SK-N-SH (cell line): ENCODE measurements around the gene OSBPL10. TPM values are rescaled to one million over a fixed set of nuclear protein-coding genes. Genes with fewer than 3 reads are reported as not detected.

Source experiments
- CTCF ChIA-PET: fragments of 300-600, 350-600 bp; formaldehyde crosslinking; extraction: SDS; loops from one replicate; lab custom pipeline; 2021; lab: Yijun Ruan, JAX
- POLR2A ChIA-PET: fragments of 350-600 bp; sonication (Branson Sonifier 250); formaldehyde crosslinking; extraction: SDS; loops from one replicate; lab custom pipeline; 2020; ENCODE audit warnings: antibody characterized with exemption, inconsistent platforms; lab: Yijun Ruan, JAX
- DNase-seq: peaks from one replicate; pipeline ENCODE4 v3.0.0; 2012
- H2AFZ ChIP-seq: fragments of 200-600 bp; sonication (generic); 2 replicates; pipeline ENCODE4 v1.8.1; 2016; ENCODE audit warnings: antibody characterized with exemption, mild to moderate bottlenecking, low read depth
- H3F3A ChIP-seq: fragments of 200-600 bp; sonication (generic); replicated peaks from 2 replicates; pipeline ENCODE3; 2016; ENCODE audit warnings: antibody characterized with exemption, mild to moderate bottlenecking; ENCODE audit not compliant: insufficient read depth
- H3K27ac ChIP-seq, 2 experiments: fragments of 200-500 bp in 1 of 2; fragments of 200-600 bp in 1 of 2; sonication (Bioruptor generic) in 1 of 2; sonication (generic), shearing (Covaris generic) in 1 of 2; 2 replicates each; pipeline versions ENCODE4 v1.5.1 to v1.6.1; 2014 to 2016; ENCODE audit warnings: low read depth in 2 of 2, inconsistent platforms in 1 of 2, low read length in 1 of 2, mild to moderate bottlenecking in 1 of 2, mixed read lengths in 1 of 2
- H3K27me3 ChIP-seq: fragments of 200-600 bp; sonication (generic), shearing (Covaris generic); 2 replicates; pipeline ENCODE4 v1.6.1; 2016; ENCODE audit warnings: mixed run types; ENCODE audit not compliant: insufficient read depth
- H3K36me3 ChIP-seq, 2 experiments: fragments of 200-500 bp in 1 of 2; fragments of 200-600 bp in 1 of 2; sonication (Bioruptor generic) in 1 of 2; sonication (generic) in 1 of 2; replicated peaks in 1 of 2; 2 replicates each; pipeline versions ENCODE3 to v1.5.1; 2014 to 2016; ENCODE audit warnings: low read length in 1 of 2, mild to moderate bottlenecking in 1 of 2; ENCODE audit not compliant: insufficient read depth in 2 of 2, control insufficient read depth in 1 of 2
- H3K4me1 ChIP-seq, 2 experiments: fragments of 200-500 bp in 1 of 2; fragments of 200-600 bp in 1 of 2; sonication (Bioruptor generic) in 1 of 2; sonication (generic), shearing (Covaris generic) in 1 of 2; 2 replicates each; pipeline versions ENCODE4 v1.5.1 to v1.6.1; 2014 to 2016; ENCODE audit warnings: low read depth in 1 of 2, low read length in 1 of 2, mixed run types in 1 of 2; ENCODE audit not compliant: insufficient read depth in 2 of 2, control insufficient read depth in 1 of 2
- H3K4me2 ChIP-seq: fragments of 200-600 bp; sonication (generic), shearing (Covaris generic); 2 replicates; pipeline ENCODE4 v1.6.1; 2017; ENCODE audit warnings: mixed run types
- H3K4me3 ChIP-seq, 2 experiments: fragments of 200-500 bp in 1 of 2; fragments of 200-600 bp in 1 of 2; sonication (Bioruptor generic) in 1 of 2; sonication (generic), shearing (Covaris generic) in 1 of 2; 2 replicates each; pipeline versions ENCODE4 v1.5.1 to v1.8.1; 2014 to 2016; ENCODE audit warnings: low read depth in 2 of 2, inconsistent platforms in 1 of 2, low read length in 1 of 2, mild to moderate bottlenecking in 1 of 2, mixed read lengths in 1 of 2, moderate library complexity in 1 of 2
- H3K79me2 ChIP-seq: fragments of 200-600 bp; sonication (generic); 2 replicates; pipeline ENCODE4 v1.8.1; 2017; ENCODE audit warnings: mild to moderate bottlenecking; ENCODE audit not compliant: insufficient read depth
- H3K9ac ChIP-seq: fragments of 200-600 bp; sonication (generic); 2 replicates; pipeline ENCODE4 v1.6.1; 2017; ENCODE audit warnings: mixed run types
- H3K9me2 ChIP-seq: fragments of 200-600 bp; sonication (generic); 2 replicates; pipeline ENCODE4 v1.6.1; 2017; ENCODE audit warnings: mixed run types
- H3K9me3 ChIP-seq: fragments of 200-600 bp; sonication (generic); 2 replicates; pipeline ENCODE4 v1.6.1; 2017; ENCODE audit warnings: mixed run types, mild to moderate bottlenecking, moderate library complexity
- H4K20me1 ChIP-seq: fragments of 200-600 bp; sonication (generic); 2 replicates; pipeline ENCODE4 v1.6.1; 2017; ENCODE audit warnings: mild to moderate bottlenecking, mixed run types; ENCODE audit not compliant: insufficient read depth
- CHD2 ChIP-seq: fragments of 150-350 bp; IDR thresholded peaks from 2 replicates; pipeline ENCODE4 v1.6.1; 2018; ENCODE audit warnings: low read length; ENCODE audit not compliant: partially characterized antibody
- CTCF ChIP-seq: fragments of 200-600 bp; sonication (generic); IDR thresholded peaks from 2 replicates; pipeline ENCODE4 v1.6.1; 2017; ENCODE audit warnings: antibody characterized with exemption, mild to moderate bottlenecking, moderate library complexity
- EP300 ChIP-seq, 2 experiments: IDR thresholded peaks; 2 replicates each; pipeline versions ENCODE4 v1.4.0 to v1.6.1; 2012; ENCODE audit warnings: borderline replicate concordance in 1 of 2, low read depth in 1 of 2, low read length in 1 of 2
- FOXJ3 ChIP-seq: sonication (generic); formaldehyde crosslinking; IDR thresholded peaks from 2 replicates; pipeline ENCODE4 v1.5.1; 2020; ENCODE audit warnings: mild to moderate bottlenecking, missing genetic modification reagents
- GABPA ChIP-seq: IDR thresholded peaks from 2 replicates; pipeline ENCODE4 v1.4.0; 2012; ENCODE audit warnings: low read depth, mild to moderate bottlenecking
- GATA2 ChIP-seq: sonication (generic); formaldehyde crosslinking; IDR thresholded peaks from 2 replicates; pipeline ENCODE4 v1.5.0; 2020; ENCODE audit warnings: mild to moderate bottlenecking, missing genetic modification reagents
- IRF3 ChIP-seq: fragments of 150-350 bp; IDR thresholded peaks from 2 replicates; pipeline ENCODE4 v1.6.1; 2016; ENCODE audit warnings: mild to moderate bottlenecking, low read depth, low read length
- JUND ChIP-seq: IDR thresholded peaks from 2 replicates; pipeline ENCODE4 v1.4.0; 2012
- MEF2A ChIP-seq: IDR thresholded peaks from 2 replicates; pipeline ENCODE4 v1.4.0; 2012; ENCODE audit warnings: low read depth, borderline replicate concordance
- MXI1 ChIP-seq: IDR thresholded peaks from 2 replicates; pipeline ENCODE4 v1.6.1; 2012; ENCODE audit warnings: mild to moderate bottlenecking, low read depth, low read length, improper control_type of control experiment
- NFIC ChIP-seq: IDR thresholded peaks from 2 replicates; pipeline ENCODE4 v1.4.0; 2012; ENCODE audit warnings: borderline replicate concordance
- NRF1 ChIP-seq: IDR thresholded peaks from 2 replicates; pipeline ENCODE4 v1.6.1; 2012; ENCODE audit warnings: low read depth, mild to moderate bottlenecking, low read length
- RAD21 ChIP-seq: IDR thresholded peaks from 2 replicates; pipeline ENCODE4 v1.6.1; 2012; ENCODE audit warnings: mild to moderate bottlenecking, low read length
- RCOR1 ChIP-seq: fragments of 150-350 bp; IDR thresholded peaks from 2 replicates; pipeline ENCODE4 v1.6.1; 2017; ENCODE audit warnings: antibody characterized with exemption, low read length
- REST ChIP-seq: IDR thresholded peaks from 2 replicates; pipeline ENCODE4 v1.6.1; 2012; ENCODE audit warnings: mild to moderate bottlenecking, low read depth, low read length, moderate library complexity
- SMC3 ChIP-seq: IDR thresholded peaks from 2 replicates; pipeline ENCODE4 v1.6.1; 2012; ENCODE audit warnings: low read depth, low read length, improper control_type of control experiment
- TAF1 ChIP-seq: IDR thresholded peaks from 2 replicates; pipeline ENCODE4 v1.6.1; 2012; ENCODE audit warnings: low read depth, mild to moderate bottlenecking, low read length, moderate library complexity, borderline replicate concordance
- TCF12 ChIP-seq: IDR thresholded peaks from 2 replicates; pipeline ENCODE4 v1.4.0; 2012
- USF2 ChIP-seq: fragments of 150-350 bp; IDR thresholded peaks from 2 replicates; pipeline ENCODE4 v1.6.1; 2017; ENCODE audit warnings: antibody characterized with exemption, low read length, low read depth, borderline replicate concordance
- WGBS: methylation state at CpG from one replicate; pipeline ENCODE4 v1.1.6; 2017; ENCODE audit warnings: low lambda C conversion rate; 5-methylcytosine and 5-hydroxymethylcytosine counted together
- polyA plus RNA-seq, 3 experiments: library from polyadenylated mRNA; depleted of rRNA; stranded (reverse); fragments of >200 nt; gene quantifications; 2 replicates each; pipeline ENCODE4 v1.2.3, GENCODE V29; 2012

Gene OSBPL10
- polyA plus RNA-seq, 1 of the 3 experiments (the other 2 are of a cell fraction), result 0.12 TPM

- no peak overlapping the region for H2AFZ ChIP-seq
- POLR2A ChIA-PET, result no interaction called here
- CTCF ChIA-PET, result no interaction called here
- H3K4me2 ChIP-seq, result no peak overlapping the region
- H4K20me1 ChIP-seq, result no peaks in the 10 kb centered on the region
- no peak overlapping the region for H3K27ac ChIP-seq
- H3K9me3 ChIP-seq, result no peaks in the 10 kb centered on the region
- no peaks in the 10 kb centered on the region for H3K27me3 ChIP-seq
- 48% methylated on average over 6 of the region's 6 CpGs for WGBS
- H3K4me1 ChIP-seq, result peaks cover 0 to 3% of the 10 kb centered on the region in 2 experiments; a peak in 1 of 4 replicates
- no peak for TF ChIP-seq IRF3
- TF ChIP-seq CHD2, result no peak
- no peak for TF ChIP-seq TAF1
- no peak for TF ChIP-seq GATA2
- TF ChIP-seq MXI1, result no peak
- TF ChIP-seq JUND, result no peak
- no peak for TF ChIP-seq SMC3
- TF ChIP-seq RAD21, result no peak
- TF ChIP-seq NRF1, result no peak
- H3K4me3 ChIP-seq, result no peak overlapping the region
- no peak for DNase-seq
- H3K9me2 ChIP-seq, result no peaks in the 10 kb centered on the region
- no peaks in the 10 kb centered on the region for H3K36me3 ChIP-seq
- H3K9ac ChIP-seq, result no peak overlapping the region
- H3F3A ChIP-seq, result no peaks in the 10 kb centered on the region
- no peaks in the 10 kb centered on the region for H3K79me2 ChIP-seq
Measured at GRCh38 chr3:31848163-31848818, 132.8 kb downstream of the OSBPL10 start.

- no peak overlapping the region for H3K4me3 ChIP-seq
- no peak for TF ChIP-seq RAD21
- no peak for TF ChIP-seq TCF12
- no peak for TF ChIP-seq FOXJ3
- no peak for TF ChIP-seq SMC3
- no peak for TF ChIP-seq NFIC
- TF ChIP-seq MEF2A, result no peak
- no peak for TF ChIP-seq RCOR1
- no peak for TF ChIP-seq USF2
- TF ChIP-seq JUND, result no peak
- no peak for TF ChIP-seq EP300 (IDR thresholded peaks at IDR 0.05; ENCODE audit: borderline replicate concordance in 1 of 2, low read depth in 1 of 2, low read length in 1 of 2)
- TF ChIP-seq GATA2, result no peak
- TF ChIP-seq REST, result no peak
- TF ChIP-seq CTCF, result no peak
- TF ChIP-seq GABPA, result no peak
- TF ChIP-seq TAF1, result no peak
- TF ChIP-seq, all 33 proteins: peak for 0
- no peak overlapping the region for H3K9ac ChIP-seq
- no peaks in the 10 kb centered on the region for H3F3A ChIP-seq
- no peaks in the 10 kb centered on the region for H3K79me2 ChIP-seq
- H3K9me3 ChIP-seq, result no peaks in the 10 kb centered on the region
- H3K27ac ChIP-seq, result no peak overlapping the region
- no peak overlapping the region for H2AFZ ChIP-seq
- H3K36me3 ChIP-seq, result no peaks in the 10 kb centered on the region
- H3K9me2 ChIP-seq, result no peaks in the 10 kb centered on the region
- H4K20me1 ChIP-seq, result no peaks in the 10 kb centered on the region
- WGBS, result 50% methylated on average over 4 of the region's 6 CpGs
- no peak for DNase-seq
- H3K27me3 ChIP-seq, result no peaks in the 10 kb centered on the region
- CTCF ChIA-PET, result no interaction called here
- H3K4me2 ChIP-seq, result no peak overlapping the region
- POLR2A ChIA-PET, result no interaction called here
- H3K4me1 ChIP-seq, result peaks cover 0 to 3% of the 10 kb centered on the region in 2 experiments; a peak in 1 of 4 replicates
Measured at GRCh38 chr3:31847760-31848159, 133.3 kb downstream of the OSBPL10 start.
